ENCODE data around the gene SEPHS1.
"Not testable (repeated sequence)": the region's sequence is repeated elsewhere in the genome, so short reads cannot be mapped to it uniquely, and the experiment has no call there.

The SEPHS1 gene

DNA sequence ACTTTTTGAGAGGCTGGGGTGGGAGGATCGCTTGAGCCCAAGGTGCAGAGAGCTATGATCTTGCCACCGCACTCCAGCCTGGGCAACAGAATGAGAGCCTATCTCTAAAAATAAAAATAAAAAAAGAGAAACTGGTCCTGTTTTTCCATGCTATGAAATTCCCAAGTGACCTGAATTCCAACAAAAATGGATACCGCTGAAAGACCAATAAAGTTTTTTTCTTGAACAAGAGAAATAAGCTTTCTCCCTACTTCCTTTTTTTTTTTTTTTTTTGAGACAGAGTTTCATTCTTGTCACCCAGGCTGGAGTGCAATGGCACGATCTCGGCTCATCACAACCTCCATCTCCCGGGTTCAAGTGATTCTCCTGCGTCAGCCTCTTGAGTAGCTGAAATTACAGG is 12.5 kb upstream of the SEPHS1 start:
- no peak for DNase-seq

GRCh38 chr10:13356392-13356791 is 8.3 kb upstream of the SEPHS1 start:
- no peak for DNase-seq

DNA sequence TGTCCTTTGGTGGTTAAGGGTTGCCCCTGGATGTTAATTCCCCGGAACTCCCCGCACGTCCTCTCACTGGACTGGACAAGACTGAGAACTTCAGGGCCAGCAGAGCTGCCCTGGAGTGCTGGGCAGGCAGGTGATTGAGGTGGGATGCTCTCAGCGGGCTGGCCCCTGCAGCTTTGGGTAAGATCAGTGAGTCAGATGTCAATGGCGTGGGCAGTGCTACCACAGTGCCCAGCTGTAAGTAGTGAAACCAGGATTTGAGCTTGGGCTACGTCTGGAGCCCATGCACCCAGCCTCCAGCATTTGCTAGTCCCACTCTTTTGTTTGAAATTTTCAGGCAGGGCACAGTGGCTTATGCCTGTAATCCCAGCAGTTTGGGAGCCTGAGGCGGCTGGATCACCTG is 6.7 kb upstream of the SEPHS1 start:
- no peak for DNase-seq

DNA sequence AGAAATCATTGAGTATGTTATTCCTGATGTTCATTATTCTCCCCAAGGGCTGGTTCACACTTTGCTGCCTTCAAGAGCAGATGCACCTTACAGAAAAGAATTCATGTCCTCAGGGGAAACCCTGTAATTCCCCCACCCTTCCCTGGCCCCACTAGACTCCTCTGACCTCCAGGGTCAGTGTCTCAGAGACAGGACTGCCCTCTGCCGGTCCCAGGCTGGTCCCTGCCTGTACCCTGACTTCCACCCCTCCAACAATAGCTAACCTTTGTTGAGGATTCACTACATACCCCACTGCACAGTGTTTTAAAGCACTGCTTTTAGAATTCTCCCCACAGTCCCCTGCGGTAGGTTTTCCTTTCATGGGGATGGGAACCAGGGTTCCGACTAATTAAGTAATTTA is 4.4 kb upstream of the SEPHS1 start:
- no peak for DNase-seq

DNA sequence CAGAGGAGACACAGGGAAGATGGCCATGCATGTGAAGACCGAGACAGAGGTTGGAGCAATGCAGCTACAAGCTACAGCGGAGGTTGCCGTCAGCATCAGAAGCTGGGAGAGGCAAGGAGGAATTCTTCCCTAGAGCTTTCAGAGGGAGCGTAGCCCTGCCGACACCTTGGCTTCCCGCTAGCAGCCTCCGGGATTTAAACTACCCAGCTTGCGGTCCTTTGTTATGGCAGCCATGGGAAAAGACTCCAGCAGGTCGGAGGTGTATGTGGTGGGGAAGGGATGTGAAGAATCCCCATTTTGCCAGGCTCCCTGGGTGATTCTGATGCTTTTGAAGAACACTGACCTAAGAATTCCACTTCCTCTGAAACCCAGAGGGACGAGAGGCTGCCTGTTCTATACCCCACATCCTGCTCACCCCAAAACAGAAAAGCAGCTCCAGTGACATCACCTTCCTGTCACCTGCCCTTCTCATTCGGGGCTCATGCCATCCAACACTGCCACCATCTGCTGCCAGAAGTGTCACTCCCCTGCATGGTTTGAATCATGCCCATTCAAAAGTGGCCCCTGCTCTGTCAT is 3.3 kb upstream of the SEPHS1 start:
- peak; percentile 62 for DNase-seq

DNA sequence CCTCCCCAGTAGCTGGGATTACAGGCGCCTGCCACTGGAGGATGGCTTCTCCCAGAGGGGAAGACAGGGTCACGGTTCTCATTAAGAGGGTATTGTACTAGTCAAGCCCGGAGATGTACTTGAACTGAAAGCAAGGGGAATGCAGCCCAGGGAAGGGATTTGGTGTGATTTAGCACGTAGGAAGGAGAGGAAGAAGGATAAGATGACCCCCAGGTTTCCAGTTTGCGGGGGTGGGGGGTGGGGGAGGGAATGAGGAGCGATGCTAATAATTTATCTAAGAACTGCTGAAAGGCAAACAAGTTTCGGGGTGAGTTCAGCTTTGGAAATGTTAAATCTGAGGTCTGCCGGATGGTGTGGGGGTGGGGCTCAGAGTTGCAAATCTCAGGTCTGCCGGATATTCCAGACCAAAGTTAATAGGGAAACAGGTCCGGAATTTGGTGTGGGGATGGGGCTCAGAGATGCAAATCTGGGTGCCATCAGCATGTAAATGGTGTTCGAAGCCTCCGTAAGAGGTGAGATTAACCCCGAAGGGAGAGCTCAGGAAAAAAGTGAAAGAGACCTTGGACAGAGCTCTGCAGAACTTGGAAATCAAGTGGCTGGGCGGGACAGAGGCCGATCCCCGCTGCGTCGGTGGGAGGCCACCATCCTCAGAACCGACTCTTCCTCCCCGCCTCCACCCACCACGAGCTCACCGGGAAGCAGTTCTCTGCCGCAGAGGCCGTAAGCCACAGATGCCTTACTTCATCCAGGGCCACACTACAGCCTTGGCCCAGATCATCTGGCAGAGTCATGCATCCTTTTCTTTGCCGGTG is 1.6 kb upstream of the SEPHS1 start:
- DNase-seq: peak; percentile 44

- peak; percentile 82 for DNase-seq
Observed at GRCh38 chr10:13347500-13348156, 465 bp downstream of the SEPHS1 start.

GRCh38 chr10:13347043-13347499 is 1.0 kb downstream of the SEPHS1 start:
- peak; percentile 30 for DNase-seq

DNA sequence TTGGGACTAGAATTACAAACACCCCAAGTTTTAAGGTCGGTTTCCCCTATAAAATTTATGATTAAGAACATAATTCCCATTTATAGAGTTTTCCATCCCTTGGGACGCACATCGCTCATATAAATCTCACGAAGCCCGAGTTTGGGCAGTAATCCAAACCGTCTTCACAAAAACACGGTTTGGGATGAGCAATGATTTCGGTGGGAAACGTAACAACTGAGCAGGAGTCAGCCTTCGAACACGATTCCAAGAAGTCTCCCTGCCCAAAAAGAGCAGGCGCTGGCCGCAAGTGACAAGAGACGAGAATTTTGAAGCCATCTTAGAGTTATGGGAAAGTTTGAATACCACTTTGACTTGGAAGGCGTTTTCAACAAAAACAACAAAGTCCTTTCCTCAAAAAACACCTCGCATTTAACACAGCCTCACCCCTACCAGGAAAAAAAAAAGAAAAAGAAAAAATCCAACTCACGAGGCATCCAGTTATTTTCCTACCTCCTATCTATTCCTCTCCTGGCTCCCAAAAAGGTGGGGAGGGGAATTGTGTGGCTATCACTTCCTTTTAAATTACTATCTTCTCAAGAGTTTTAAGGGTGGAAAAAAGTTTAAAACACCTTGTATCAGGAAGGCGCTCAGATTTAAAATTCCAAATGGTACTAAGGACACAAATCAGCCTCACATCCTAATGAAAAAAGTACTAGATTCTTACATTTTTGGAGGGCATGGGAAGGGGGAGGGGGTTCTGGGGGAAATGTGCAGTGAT is 1.6 kb downstream of the SEPHS1 start:
- no peak for DNase-seq

- DNase-seq: peak; percentile 25
Observed at GRCh38 chr10:13340626-13341376, 7.3 kb downstream of the SEPHS1 start.

DNA sequence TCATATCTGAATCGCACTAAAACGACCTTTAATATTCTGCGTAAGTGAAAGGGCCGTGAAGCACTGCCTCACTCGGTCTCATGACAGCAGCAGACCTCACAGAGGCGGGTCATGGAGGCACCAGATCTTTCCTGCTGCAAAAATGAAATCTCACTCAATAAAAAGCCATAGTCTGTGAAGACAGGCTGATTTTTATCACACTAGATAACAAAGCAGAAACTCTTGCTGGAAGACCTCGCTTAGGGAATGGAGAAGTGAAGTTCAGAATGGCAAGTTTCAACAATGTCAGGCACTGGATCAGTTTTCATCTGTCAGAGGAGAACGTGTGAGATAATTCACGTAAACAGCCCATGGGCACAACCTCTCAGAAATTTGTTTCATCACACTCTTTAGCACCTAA is 8.0 kb downstream of the SEPHS1 start:
- no peak for DNase-seq

DNA sequence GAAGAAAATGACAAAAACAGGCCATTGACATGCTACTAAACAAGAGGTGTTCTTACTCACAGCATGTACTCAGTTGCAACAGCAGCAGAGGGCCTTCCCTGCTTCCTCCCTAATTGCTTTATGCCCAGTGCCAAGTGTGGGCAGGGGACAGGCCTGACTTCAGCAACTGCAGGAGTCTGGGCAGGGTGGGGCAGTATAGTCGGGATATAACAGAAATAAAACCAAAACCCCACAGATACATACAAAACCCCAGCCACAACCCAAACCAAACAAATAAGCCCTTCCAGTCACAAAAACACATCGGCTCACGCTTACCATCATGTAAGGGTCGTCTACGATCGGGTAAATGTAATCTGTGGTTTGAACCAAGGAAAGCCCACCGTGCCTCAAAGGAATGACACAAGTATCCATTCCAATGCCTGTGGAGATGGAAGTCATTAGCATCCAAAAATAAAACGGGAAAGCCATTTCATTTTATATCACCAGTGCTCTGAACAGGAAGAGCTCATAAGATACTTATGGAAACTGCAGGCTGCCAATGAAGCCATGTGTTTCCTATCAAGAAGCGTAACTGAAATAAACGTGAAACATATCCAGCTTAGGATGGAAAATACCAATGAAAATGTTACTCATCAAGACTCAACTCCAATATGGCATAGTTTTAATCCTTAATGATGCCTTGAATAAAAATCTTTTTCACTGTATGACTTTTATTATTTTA is 9.5 kb downstream of the SEPHS1 start:
- DNase-seq: no peak

GRCh38 chr10:13337827-13338196 is 10.3 kb downstream of the SEPHS1 start:
- no peak for DNase-seq

- no peak for DNase-seq
Observed at GRCh38 chr10:13337128-13337826, 10.8 kb downstream of the SEPHS1 start.

GRCh38 chr10:13335881-13336280 is 12.2 kb downstream of the SEPHS1 start:
- DNase-seq: peak; percentile 14

DNA sequence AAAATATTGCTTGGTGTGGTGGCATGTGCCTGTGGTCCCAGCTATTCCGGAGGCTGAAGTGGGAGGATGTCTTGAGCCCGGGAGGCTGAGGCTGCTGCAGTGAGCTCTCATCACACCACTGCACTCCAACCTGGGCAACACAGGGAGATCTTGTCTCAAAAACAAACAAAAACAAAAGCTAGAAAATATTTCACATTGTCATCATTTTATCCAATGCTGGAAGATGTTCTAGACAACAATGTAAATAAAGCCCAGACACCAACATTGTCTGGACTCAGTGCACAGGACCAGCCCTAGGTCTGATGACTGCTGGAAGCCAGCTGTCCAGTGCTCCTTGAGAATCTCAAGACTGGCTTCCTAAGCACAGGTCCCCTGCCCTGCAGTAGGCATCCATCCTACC is 13.5 kb downstream of the SEPHS1 start:
- DNase-seq: no peak

DNA sequence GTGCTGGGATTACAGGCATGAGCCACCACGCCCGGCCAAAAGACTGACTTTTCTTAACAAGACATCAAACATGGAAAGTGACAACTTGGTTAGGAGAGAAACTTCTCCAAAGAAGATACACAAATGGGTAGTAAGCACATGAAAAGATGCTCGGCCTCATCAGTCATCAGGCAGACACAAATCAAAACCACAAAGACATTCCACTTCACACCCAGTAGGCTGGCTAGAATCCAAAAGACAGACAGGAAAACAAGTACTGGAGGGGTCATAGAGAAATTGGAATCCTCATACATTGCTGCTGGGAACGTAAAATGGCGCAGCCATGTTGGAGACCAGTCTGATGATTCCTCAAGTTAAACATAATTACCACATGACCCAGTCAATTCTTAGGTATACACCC is 16.4 kb downstream of the SEPHS1 start:
- no peak for DNase-seq

DNA sequence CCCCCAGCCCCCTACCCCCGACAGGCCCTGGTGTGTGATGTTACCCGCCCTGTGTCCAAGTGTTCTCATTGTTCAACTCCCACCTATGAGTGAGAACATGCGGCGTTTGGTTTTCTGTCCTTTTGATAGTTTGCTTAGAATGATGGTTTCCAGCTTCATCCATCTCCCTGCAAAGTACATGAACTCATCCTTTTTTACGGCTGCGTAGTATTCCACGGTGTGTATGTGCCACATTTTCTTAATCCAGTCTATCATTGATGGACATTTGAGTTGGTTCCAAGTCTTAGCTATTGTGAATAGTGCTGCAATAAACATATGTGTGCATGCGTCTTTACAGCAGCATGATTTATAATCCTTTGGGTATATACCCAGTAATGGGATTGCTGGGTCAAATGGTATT is 17.1 kb downstream of the SEPHS1 start:
- DNase-seq: not testable (repeated sequence)

GRCh38 chr10:13329565-13329964 is 18.5 kb downstream of the SEPHS1 start:
- DNase-seq: no peak

DNA sequence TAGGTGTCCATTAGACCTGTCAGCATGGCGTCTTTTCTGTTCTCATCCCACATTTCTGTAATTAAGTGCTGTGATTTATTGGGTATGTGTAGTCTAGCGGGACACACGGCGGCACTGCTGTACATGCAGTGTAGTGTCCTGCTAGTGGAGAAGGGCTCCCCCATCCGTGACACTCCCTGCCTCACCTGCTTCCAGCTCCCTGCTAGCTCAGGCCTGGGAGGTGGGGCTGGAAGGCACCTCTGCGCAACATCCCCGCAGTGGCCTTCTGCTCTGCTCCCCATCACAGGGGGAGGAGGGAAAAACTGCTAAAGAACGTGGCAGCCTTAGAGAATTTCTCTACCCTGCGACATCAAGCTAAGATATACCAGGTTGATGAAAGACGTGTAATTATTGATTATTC is 19.5 kb downstream of the SEPHS1 start:
- DNase-seq: no peak

- DNase-seq: no peak
Observed at GRCh38 chr10:13328126-13328525, 20.0 kb downstream of the SEPHS1 start.

Data from activated CD4-positive, alpha-beta T cell treated with anti-CD3 and anti-CD28 coated beads, Interleukin-10, Interleukin-2, amounts not matched to agents 100 ng/mL and 50 ng/mL, durations not matched to agents 16 hours and 8 hours (primary cell).